ENCODE data around the gene USP50.

GRCh38 chr15:50549326-50549725 lies 2.9 kb upstream of the USP50 start:
- TF ChIP-seq CTCF (conservative IDR thresholded peaks at IDR 0.05 in 1 of 2, IDR thresholded peaks at IDR 0.05 in 1 of 2; ENCODE audit: low read depth in 1 of 2, low read length in 2 of 2) (no peak), EZH2 (IDR thresholded peaks at IDR 0.05; ENCODE audit: low read length, missing control alignments) (no peak)
